Stomach (tissue), 4 donors: Measurements from ENCODE around the gene NDC80.

Experiments
- CTCF ChIP-seq, 7 experiments: fragments of 450-650 bp in 4 of 7; fragments of 200-600 bp in 3 of 7; sonication (generic) in 3 of 7; IDR thresholded peaks; one replicate each; pipeline ENCODE4 v1.5.1; 2016 to 2019; ENCODE audit warnings: antibody characterized with exemption in 7 of 7, control low read depth in 2 of 7, mild to moderate bottlenecking in 1 of 7
- POLR2A ChIP-seq, 4 donors: fragments of 450-650 bp; IDR thresholded peaks; one replicate each; pipeline ENCODE4 v1.6.1; 2016; ENCODE audit warnings: antibody characterized with exemption in 4 of 4, control low read depth in 2 of 4, mild to moderate bottlenecking in 1 of 4, moderate library complexity in 1 of 4
- POLR2AphosphoS5 ChIP-seq, 3 donors: sonication (generic); formaldehyde crosslinking; IDR thresholded peaks; one replicate each; pipeline ENCODE4 v1.6.1; 2016; ENCODE audit warnings: antibody characterized with exemption in 3 of 3

GRCh38 chr18:2554696-2555095, 16.7 kb upstream of the NDC80 start:
- TF ChIP-seq POLR2A (IDR thresholded peaks at IDR 0.05) (no peak), CTCF (IDR thresholded peaks at IDR 0.05) (no peak), POLR2AphosphoS5 (IDR thresholded peaks at IDR 0.05) (no peak)
